Liver (tissue), 9 donors: ENCODE results near the gene IMPDH2. TPM values are rescaled to one million over a fixed set of nuclear protein-coding genes. Genes with fewer than 3 reads are reported as not detected.
A peak's percentile ranks its signal among the peaks of the same experiment; 100 is the strongest.

ENCODE experiments used
- DNase-seq: peaks from one replicate; pipeline ENCODE4 v3.0.0-alpha.2; 2017; ENCODE audit warnings: low spot score
- H3K27ac ChIP-seq, 2 donors: one replicate each; pipeline ENCODE4 v1.7.0; 2013; ENCODE audit warnings: inconsistent platforms in 2 of 2, low read length in 2 of 2, control low read depth in 1 of 2, low read depth in 1 of 2, mild to moderate bottlenecking in 1 of 2
- H3K27me3 ChIP-seq, 4 donors: one replicate each; pipeline versions ENCODE4 v1.6.1 to v1.7.0; 2013; ENCODE audit warnings: low read length in 3 of 4, inconsistent platforms in 1 of 4, mild to moderate bottlenecking in 1 of 4, moderate library complexity in 1 of 4; ENCODE audit not compliant: control insufficient read depth in 4 of 4, insufficient read depth in 4 of 4
- H3K36me3 ChIP-seq, 4 donors: one replicate each; pipeline versions ENCODE4 v1.6.1 to v1.7.0; 2013; ENCODE audit warnings: low read length in 3 of 4, mild to moderate bottlenecking in 3 of 4, low read depth in 1 of 4, moderate library complexity in 1 of 4; ENCODE audit not compliant: control insufficient read depth in 4 of 4, insufficient read depth in 3 of 4
- H3K4me1 ChIP-seq, 4 donors: one replicate each; pipeline versions ENCODE4 v1.6.1 to v1.7.0; 2013; ENCODE audit warnings: low read length in 3 of 4, mild to moderate bottlenecking in 3 of 4, moderate library complexity in 1 of 4; ENCODE audit not compliant: control insufficient read depth in 4 of 4, insufficient read depth in 4 of 4
- H3K4me3 ChIP-seq, 3 donors: one replicate each; pipeline versions ENCODE4 v1.6.1 to v1.7.0; 2013; ENCODE audit warnings: low read length in 3 of 3, control low read depth in 1 of 3, low read depth in 1 of 3, mild to moderate bottlenecking in 1 of 3
- H3K9ac ChIP-seq, 2 donors: one replicate each; pipeline ENCODE4 v1.7.0; 2013; ENCODE audit warnings: low read length in 2 of 2, mild to moderate bottlenecking in 2 of 2, moderate library complexity in 2 of 2, control low read depth in 1 of 2, low read depth in 1 of 2
- H3K9me3 ChIP-seq, 4 donors: one replicate each; pipeline versions ENCODE4 v1.6.1 to v1.7.0; 2013; ENCODE audit warnings: low read length in 3 of 4; ENCODE audit not compliant: control insufficient read depth in 4 of 4
- ATF3 ChIP-seq: IDR thresholded peaks from 2 replicates; pipeline ENCODE4 v1.6.1; 2016; ENCODE audit warnings: antibody characterized with exemption
- FOXA1 ChIP-seq: IDR thresholded peaks from 2 replicates; pipeline ENCODE4 v1.6.1; 2016; ENCODE audit warnings: antibody characterized with exemption
- GABPA ChIP-seq, 2 donors: IDR thresholded peaks in 1 of 2; conservative IDR thresholded peaks in 1 of 2; 2 replicates each; pipeline ENCODE4 v1.6.1; 2016; ENCODE audit warnings: antibody characterized with exemption in 2 of 2, mild to moderate bottlenecking in 1 of 2, moderate library complexity in 1 of 2
- HNF4A ChIP-seq, 2 donors: conservative IDR thresholded peaks; 2 replicates each; pipeline ENCODE4 v1.6.1; 2016; ENCODE audit warnings: antibody characterized with exemption in 2 of 2, mild to moderate bottlenecking in 2 of 2
- HNF4G ChIP-seq: IDR thresholded peaks from 2 replicates; pipeline ENCODE4 v1.6.1; 2016; ENCODE audit warnings: antibody characterized with exemption
- JUND ChIP-seq, 2 donors: IDR thresholded peaks; 2 replicates each; pipeline ENCODE4 v1.6.1; 2016; ENCODE audit warnings: antibody characterized with exemption in 2 of 2
- NR2F2 ChIP-seq: IDR thresholded peaks from 2 replicates; pipeline ENCODE4 v1.6.1; 2016; ENCODE audit warnings: antibody characterized with exemption
- RAD21 ChIP-seq, 2 donors: IDR thresholded peaks; 2 replicates each; pipeline ENCODE4 v1.6.1; 2016; ENCODE audit warnings: antibody characterized with exemption in 2 of 2, mild to moderate bottlenecking in 2 of 2
- RXRA ChIP-seq, 2 donors: IDR thresholded peaks; 2 replicates each; pipeline ENCODE4 v1.6.1; 2017 to 2018; ENCODE audit warnings: antibody characterized with exemption in 2 of 2, mild to moderate bottlenecking in 1 of 2
- SP1 ChIP-seq: IDR thresholded peaks from 2 replicates; pipeline ENCODE4 v1.6.1; 2018; ENCODE audit warnings: antibody characterized with exemption, mild to moderate bottlenecking
- YY1 ChIP-seq: IDR thresholded peaks from 2 replicates; pipeline ENCODE4 v1.6.1; 2016; ENCODE audit warnings: antibody characterized with exemption, mild to moderate bottlenecking
- WGBS: extraction: QIAGEN DNeasy Blood & Tissue Kit; methylation state at CpG from one replicate; pipeline ENCODE4 v1.1.7; 2013; 5-methylcytosine and 5-hydroxymethylcytosine counted together
- polyA plus RNA-seq, 2 donors: library from polyadenylated mRNA; stranded (reverse) in 1 of 2; unstranded in 1 of 2; fragments of 200-250 nt in 1 of 2; fragments of >200 nt in 1 of 2; fragmentation: Nextera tagmentation in 1 of 2; extraction: Ambion mirVana in 1 of 2; gene quantifications; one replicate each; pipeline versions ENCODE4 v1.2.1 to v1.2.3, GENCODE V29; 2013 to 2015
- total RNA-seq, 2 donors: library from RNA; depleted of rRNA; stranded (reverse); fragments of >200 nt; gene quantifications; one replicate each; pipeline ENCODE4 v1.2.3, GENCODE V29; 2014
- TF ChIP-seq, protein P1 (sequence below): fragments of 150-350 bp; IDR thresholded peaks from 2 replicates; pipeline ENCODE4 v1.5.1; 2017; ENCODE audit warnings: improper control_type of control experiment, low read depth, low read length; ENCODE audit not compliant: missing input control
- TF ChIP-seq, protein P2 (sequence below): IDR thresholded peaks from 2 replicates; pipeline ENCODE4 v1.6.1; 2016; ENCODE audit warnings: antibody characterized with exemption, mild to moderate bottlenecking
- donor health status: healthy.
- donor health status: healthy.
- donor health status: healthy.
- donor health status: healthy.
- donor health status: healthy.

Gene IMPDH2
- total and polyA plus RNA-seq, 4 donors = 20.9 to 182 (median 39.7) TPM

DNA sequence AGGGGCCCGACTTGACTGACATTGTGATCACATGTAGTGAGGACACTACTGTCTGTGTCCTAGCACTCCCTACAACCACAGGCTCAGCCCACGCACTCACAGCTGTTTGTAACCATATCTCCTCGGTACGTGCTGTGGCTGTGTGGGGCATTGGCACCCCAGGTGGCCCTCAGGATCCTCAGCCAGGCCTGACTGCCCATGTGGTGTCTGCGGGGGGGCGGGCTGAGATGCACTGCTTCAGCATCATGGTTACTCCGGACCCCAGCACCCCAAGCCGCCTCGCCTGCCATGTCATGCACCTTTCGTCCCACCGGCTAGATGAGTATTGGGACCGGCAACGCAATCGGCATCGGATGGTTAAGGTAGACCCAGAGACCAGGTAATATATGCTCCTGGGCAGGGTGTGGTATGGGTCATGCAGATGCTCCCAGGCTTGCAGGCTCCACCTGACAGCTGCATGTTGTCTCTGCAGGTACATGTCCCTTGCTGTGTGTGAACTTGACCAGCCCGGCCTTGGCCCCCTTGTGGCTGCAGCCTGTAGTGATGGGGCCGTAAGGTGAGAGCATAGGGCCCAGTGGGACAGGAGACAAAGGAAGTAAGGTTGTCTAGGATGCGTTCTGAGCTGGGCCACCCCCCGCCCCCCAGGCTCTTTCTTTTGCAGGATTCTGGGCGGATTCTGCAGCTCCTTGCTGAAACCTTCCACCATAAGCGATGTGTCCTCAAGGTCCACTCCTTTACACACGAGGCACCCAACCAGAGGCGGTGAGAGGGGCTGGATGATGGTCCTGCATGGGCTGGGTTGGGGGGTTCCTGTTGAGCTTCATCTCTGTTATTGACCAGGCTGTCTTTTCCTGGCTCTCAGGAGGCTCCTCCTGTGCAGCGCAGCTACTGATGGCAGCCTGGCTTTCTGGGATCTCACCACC lies 15.2 kb downstream of the IMPDH2 start:
- DNase-seq = peak; percentile 72
- H3K27me3 ChIP-seq = no peaks in the 10 kb centered on the region
- H3K27ac ChIP-seq = no peak overlapping the region
- no peaks in the 10 kb centered on the region for H3K9me3 ChIP-seq
- H3K4me1 ChIP-seq = peaks cover 2 to 19% (median 12%) of the 10 kb centered on the region in 4 donors
- peak; percentile 71 to 85 for TF ChIP-seq RAD21 (IDR thresholded peaks at IDR 0.05)
- TF ChIP-seq, protein P1, sequence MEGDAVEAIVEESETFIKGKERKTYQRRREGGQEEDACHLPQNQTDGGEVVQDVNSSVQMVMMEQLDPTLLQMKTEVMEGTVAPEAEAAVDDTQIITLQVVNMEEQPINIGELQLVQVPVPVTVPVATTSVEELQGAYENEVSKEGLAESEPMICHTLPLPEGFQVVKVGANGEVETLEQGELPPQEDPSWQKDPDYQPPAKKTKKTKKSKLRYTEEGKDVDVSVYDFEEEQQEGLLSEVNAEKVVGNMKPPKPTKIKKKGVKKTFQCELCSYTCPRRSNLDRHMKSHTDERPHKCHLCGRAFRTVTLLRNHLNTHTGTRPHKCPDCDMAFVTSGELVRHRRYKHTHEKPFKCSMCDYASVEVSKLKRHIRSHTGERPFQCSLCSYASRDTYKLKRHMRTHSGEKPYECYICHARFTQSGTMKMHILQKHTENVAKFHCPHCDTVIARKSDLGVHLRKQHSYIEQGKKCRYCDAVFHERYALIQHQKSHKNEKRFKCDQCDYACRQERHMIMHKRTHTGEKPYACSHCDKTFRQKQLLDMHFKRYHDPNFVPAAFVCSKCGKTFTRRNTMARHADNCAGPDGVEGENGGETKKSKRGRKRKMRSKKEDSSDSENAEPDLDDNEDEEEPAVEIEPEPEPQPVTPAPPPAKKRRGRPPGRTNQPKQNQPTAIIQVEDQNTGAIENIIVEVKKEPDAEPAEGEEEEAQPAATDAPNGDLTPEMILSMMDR = peak; percentile 62
- TF ChIP-seq SP1 = no peak
- H3K9ac ChIP-seq = no peak overlapping the region
- H3K4me3 ChIP-seq = no peak overlapping the region
- WGBS = 87% methylated on average over 24 of the region's 24 CpGs
- peaks cover 10 to 43% (median 15%) of the 10 kb centered on the region in 4 donors for H3K36me3 ChIP-seq

DNA sequence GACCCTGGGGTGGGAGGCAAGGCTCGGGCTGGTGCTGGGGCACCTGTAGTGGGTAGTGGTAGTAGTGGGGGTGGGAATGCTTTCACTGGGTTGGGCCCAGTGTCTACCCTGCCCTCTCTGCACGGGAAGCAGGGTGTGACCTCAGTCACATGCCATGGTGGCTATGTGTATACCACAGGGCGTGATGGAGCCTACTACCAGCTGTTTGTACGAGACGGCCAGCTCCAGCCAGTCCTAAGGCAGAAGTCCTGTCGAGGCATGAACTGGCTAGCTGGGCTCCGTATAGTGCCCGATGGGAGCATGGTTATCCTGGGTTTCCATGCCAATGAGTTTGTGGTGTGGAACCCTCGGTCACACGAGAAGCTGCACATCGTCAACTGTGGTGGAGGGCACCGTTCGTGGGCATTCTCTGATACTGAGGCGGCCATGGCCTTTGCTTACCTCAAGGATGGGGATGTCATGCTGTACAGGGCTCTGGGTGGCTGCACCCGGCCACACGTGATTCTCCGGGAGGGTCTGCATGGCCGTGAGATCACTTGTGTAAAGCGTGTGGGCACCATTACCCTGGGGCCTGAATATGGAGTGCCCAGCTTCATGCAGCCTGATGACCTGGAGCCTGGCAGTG lies 16.0 kb downstream of the IMPDH2 start:
- TF ChIP-seq, protein P1 = no peak
- TF ChIP-seq HNF4A (conservative IDR thresholded peaks at IDR 0.05) (no peak), GABPA (IDR thresholded peaks at IDR 0.05 in 1 of 2, conservative IDR thresholded peaks at IDR 0.05 in 1 of 2) (no peak), NR2F2 (no peak), RAD21 (IDR thresholded peaks at IDR 0.05) (no peak)
- H3K9me3 ChIP-seq = no peaks in the 10 kb centered on the region
- no peak overlapping the region for H3K27ac ChIP-seq
- H3K4me3 ChIP-seq = no peak overlapping the region
- H3K36me3 ChIP-seq = peaks cover 10 to 43% (median 15%) of the 10 kb centered on the region in 4 donors
- H3K4me1 ChIP-seq = peaks cover 2 to 17% (median 12%) of the 10 kb centered on the region in 4 donors
- 90% methylated on average over 19 of the region's 19 CpGs for WGBS
- H3K27me3 ChIP-seq = no peaks in the 10 kb centered on the region
- no peak for DNase-seq
- H3K9ac ChIP-seq = no peak overlapping the region

GRCh38 chr3:49012441-49013017 lies 16.7 kb downstream of the IMPDH2 start:
- 87% methylated on average over 17 of the region's 17 CpGs for whole genome bisulfite sequencing

More at GRCh38 chr3:49012441-49013017, 16.7 kb downstream of the IMPDH2 start:
- no peak overlapping the region for H3K4me3 ChIP-seq
- H3K27me3 ChIP-seq = no peaks in the 10 kb centered on the region
- TF ChIP-seq FOXA1 (no peak), ATF3 (no peak), NR2F2 (no peak), HNF4G (no peak), JUND (IDR thresholded peaks at IDR 0.05) (no peak), HNF4A (conservative IDR thresholded peaks at IDR 0.05) (no peak), GABPA (IDR thresholded peaks at IDR 0.05 in 1 of 2, conservative IDR thresholded peaks at IDR 0.05 in 1 of 2) (no peak), RXRA (IDR thresholded peaks at IDR 0.05) (no peak), YY1 (no peak)
- TF ChIP-seq, protein P2, sequence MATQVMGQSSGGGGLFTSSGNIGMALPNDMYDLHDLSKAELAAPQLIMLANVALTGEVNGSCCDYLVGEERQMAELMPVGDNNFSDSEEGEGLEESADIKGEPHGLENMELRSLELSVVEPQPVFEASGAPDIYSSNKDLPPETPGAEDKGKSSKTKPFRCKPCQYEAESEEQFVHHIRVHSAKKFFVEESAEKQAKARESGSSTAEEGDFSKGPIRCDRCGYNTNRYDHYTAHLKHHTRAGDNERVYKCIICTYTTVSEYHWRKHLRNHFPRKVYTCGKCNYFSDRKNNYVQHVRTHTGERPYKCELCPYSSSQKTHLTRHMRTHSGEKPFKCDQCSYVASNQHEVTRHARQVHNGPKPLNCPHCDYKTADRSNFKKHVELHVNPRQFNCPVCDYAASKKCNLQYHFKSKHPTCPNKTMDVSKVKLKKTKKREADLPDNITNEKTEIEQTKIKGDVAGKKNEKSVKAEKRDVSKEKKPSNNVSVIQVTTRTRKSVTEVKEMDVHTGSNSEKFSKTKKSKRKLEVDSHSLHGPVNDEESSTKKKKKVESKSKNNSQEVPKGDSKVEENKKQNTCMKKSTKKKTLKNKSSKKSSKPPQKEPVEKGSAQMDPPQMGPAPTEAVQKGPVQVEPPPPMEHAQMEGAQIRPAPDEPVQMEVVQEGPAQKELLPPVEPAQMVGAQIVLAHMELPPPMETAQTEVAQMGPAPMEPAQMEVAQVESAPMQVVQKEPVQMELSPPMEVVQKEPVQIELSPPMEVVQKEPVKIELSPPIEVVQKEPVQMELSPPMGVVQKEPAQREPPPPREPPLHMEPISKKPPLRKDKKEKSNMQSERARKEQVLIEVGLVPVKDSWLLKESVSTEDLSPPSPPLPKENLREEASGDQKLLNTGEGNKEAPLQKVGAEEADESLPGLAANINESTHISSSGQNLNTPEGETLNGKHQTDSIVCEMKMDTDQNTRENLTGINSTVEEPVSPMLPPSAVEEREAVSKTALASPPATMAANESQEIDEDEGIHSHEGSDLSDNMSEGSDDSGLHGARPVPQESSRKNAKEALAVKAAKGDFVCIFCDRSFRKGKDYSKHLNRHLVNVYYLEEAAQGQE = no peak
- TF ChIP-seq, protein P1 = no peak
- H3K9ac ChIP-seq = no peak overlapping the region
- H3K27ac ChIP-seq = no peak overlapping the region
- H3K36me3 ChIP-seq = peaks cover 10 to 43% (median 15%) of the 10 kb centered on the region in 4 donors
- no peak for DNase-seq
- H3K9me3 ChIP-seq = no peaks in the 10 kb centered on the region
- peaks cover under 1 to 14% (median 8%) of the 10 kb centered on the region in 4 donors for H3K4me1 ChIP-seq
